ENCODE data around the gene ADAM17. TPM values are rescaled to one million over a fixed set of nuclear protein-coding genes. Genes with fewer than 3 reads are reported as not detected.

ADAM17 gene
- total RNA-seq = 116 and 123 TPM in 2 replicates

DNA sequence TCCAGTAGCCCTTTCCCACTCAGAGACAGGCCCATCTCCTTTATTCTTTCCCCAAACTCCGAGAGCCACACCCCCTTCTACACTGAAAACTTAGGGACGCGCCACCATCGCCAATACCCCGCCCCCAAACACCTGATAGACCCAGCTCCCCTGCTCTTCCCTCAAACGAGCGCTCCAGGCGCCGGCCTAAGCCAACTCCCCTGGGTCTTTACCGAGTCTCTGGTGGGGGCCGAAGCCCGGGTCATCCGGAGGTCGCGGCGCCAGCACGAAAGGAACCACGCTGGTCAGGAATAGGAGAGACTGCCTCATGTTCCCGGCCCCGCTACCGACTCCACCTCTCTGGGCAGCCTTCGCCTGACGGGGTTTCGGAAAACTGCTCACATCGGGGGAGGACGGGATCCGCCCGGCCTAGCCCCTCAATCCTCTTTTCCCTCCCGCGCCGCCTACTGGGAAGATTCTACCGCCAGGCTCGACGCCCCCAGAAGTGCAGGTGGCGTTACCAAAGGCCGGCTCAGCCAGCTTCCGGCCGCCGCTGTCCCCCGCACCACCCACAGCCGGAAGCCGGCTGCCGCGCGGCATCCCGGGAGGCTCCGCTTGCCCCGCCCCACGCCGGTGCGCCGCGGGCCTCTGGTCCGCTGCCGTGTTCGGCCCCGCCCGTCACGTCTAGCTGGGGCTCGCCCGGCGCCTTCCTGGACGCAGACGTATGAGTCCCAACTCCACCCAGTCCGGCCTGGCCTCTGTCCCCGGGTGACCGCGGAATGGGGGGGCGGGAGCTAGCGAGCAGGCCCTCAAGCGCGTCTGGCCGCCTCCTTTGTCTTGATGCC is at the start of gene ADAM17:
Gene ADAM17, minus strand, starts transcription at position 534 of the 824 bp plus-strand sequence. Its CDS starts 225 bp downstream, at position 309.

DNA sequence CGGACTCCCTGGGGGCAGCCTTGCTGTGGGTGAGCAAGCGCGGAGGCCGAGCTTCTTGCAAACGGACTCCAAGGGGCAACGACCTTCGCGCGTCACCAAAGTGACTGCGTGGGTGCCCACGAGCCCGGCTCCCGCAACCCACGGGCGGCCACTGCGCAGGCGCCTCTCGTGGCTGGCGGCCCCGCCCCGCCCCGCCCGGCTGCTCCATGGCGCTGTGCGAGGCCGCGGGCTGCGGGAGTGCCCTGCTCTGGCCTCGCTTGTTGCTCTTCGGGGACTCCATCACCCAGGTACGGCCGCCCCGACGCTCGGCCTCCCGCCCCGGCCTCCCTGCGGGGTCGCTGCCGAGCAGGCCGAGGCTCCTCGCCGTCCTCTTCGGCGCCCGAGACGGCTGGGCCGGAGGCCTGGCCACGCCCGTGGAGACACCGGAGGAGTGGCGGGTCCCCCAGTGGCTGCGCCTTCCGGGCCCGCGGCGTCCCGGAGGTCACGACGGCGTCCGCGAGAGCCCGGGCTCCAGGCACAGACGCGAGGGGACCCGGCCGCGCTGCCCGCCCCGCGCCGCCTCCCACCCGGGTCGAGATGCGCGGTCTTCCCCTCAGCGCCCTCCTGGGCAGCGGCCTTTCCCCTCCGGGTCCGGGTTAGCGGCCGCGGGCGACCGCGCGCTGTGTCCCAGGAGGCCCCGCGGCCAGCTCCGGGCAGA is 81.1 kb downstream of the ADAM17 start, which contains the start of gene IAH1:
Gene IAH1, plus strand, starts transcription at position 191 of the 697 bp plus-strand sequence. Its CDS starts 16 bp downstream, at position 207.

Other genes with a start within 250 kb of the ADAM17 start
- gene ITGB1BP1, start 132.3 kb downstream of the ADAM17 start, total RNA-seq = 24.9 and 33.7 TPM in 2 replicates
- 45.5 and 66.6 TPM in 2 replicates for gene CPSF3, start 132.2 kb downstream of the ADAM17 start, total RNA-seq
- gene IAH1, start 81.3 kb downstream of the ADAM17 start, total RNA-seq = 35.2 and 38.4 TPM in 2 replicates
- 197 and 290 TPM in 2 replicates for gene YWHAQ, start 75.2 kb upstream of the ADAM17 start, total RNA-seq

Data from nasal cavity respiratory epithelium epithelial cell of viscerocranial mucosa (primary cell).